ENCODE measurements around the gene SETD5. TPM values are rescaled to one million over a fixed set of nuclear protein-coding genes. Genes with fewer than 3 reads are reported as not detected.

Gene SETD5
- total and polyA plus RNA-seq, 8 donors = 25.5 to 78.0 (median 40.7) TPM

GRCh38 chr3:9411302-9411701 is 13.9 kb downstream of the SETD5 start:
- FAIRE-seq (no peak), DNase-seq (no peak), ATAC-seq (no peak)
- TF ChIP-seq CTCF (IDR thresholded peaks at IDR 0.05) = no peak
- H3K9me3 ChIP-seq = no peaks in the 10 kb centered on the region
- intact Hi-C loops (cut with DNase I) = no loop called here
- H3K27ac ChIP-seq = no peak overlapping the region
- WGBS, 2 donors = 57 to 63% methylated on average over 1 of the region's 1 CpG
- H3K4me3 ChIP-seq = no peak overlapping the region
- peaks cover 20 to 49% (median 40%) of the 10 kb centered on the region in 3 donors for H3K4me1 ChIP-seq
- H3K36me3 ChIP-seq = no peaks in the 10 kb centered on the region
- no peaks in the 10 kb centered on the region for H3K27me3 ChIP-seq

- 42 to 46% methylated on average over 1 of the region's 1 CpG for WGBS, 2 donors
- H3K27ac ChIP-seq = no peak overlapping the region
- peaks cover 20 to 56% (median 44%) of the 10 kb centered on the region in 3 donors for H3K4me1 ChIP-seq
- H3K27me3 ChIP-seq = no peaks in the 10 kb centered on the region
- no peak for FAIRE-seq
- no peak overlapping the region for H3K4me3 ChIP-seq
- peak; percentile 36 to 66 (median 56) for ATAC-seq
- intact Hi-C loops (cut with DNase I) = no loop called here
- no peaks in the 10 kb centered on the region for H3K9me3 ChIP-seq
- no peak for TF ChIP-seq CTCF (IDR thresholded peaks at IDR 0.05)
- H3K36me3 ChIP-seq = no peaks in the 10 kb centered on the region
- DNase-seq = no peak
Observed at GRCh38 chr3:9412293-9412692, 14.9 kb downstream of the SETD5 start.

- Histone ChIP-seq H3K27ac (no peak overlapping the region), H3K4me3 (no peak overlapping the region), H3K9me3 (no peaks in the 10 kb centered on the region), H3K4me1 (peaks cover 20 to 41% (median 36%) of the 10 kb centered on the region in 3 donors), H3K36me3 (no peaks in the 10 kb centered on the region), H3K27me3 (no peaks in the 10 kb centered on the region)
- no peak for FAIRE-seq
- ATAC-seq = no peak
- intact Hi-C loops (cut with DNase I) = no loop called here
- DNase-seq = no peak
- TF ChIP-seq CTCF (IDR thresholded peaks at IDR 0.05) = no peak
Observed at GRCh38 chr3:9414826-9415225, 17.4 kb downstream of the SETD5 start.

- Histone ChIP-seq H3K36me3 (no peaks in the 10 kb centered on the region), H3K4me3 (no peak overlapping the region), H3K9me3 (no peaks in the 10 kb centered on the region), H3K27me3 (no peaks in the 10 kb centered on the region), H3K4me1 (peaks cover 19 to 41% (median 40%) of the 10 kb centered on the region in 3 donors), H3K27ac (no peak overlapping the region)
- no peak for FAIRE-seq
- TF ChIP-seq CTCF (IDR thresholded peaks at IDR 0.05) = no peak
- no peak for ATAC-seq
- WGBS, 2 donors = 85 to 88% methylated on average over 6 of the region's 6 CpGs
- no peak for DNase-seq
- intact Hi-C loops (cut with DNase I) = no loop called here
Observed at GRCh38 chr3:9415485-9416138, 18.2 kb downstream of the SETD5 start.

GRCh38 chr3:9416139-9416780 is 18.8 kb downstream of the SETD5 start:
- ATAC-seq (no peak), DNase-seq (no peak), FAIRE-seq (no peak)
- H3K9me3 ChIP-seq = no peaks in the 10 kb centered on the region
- WGBS, 2 donors = 44 to 51% methylated on average over 3 of the region's 3 CpGs
- H3K36me3 ChIP-seq = no peaks in the 10 kb centered on the region
- intact Hi-C loops (cut with DNase I) = no loop called here
- TF ChIP-seq CTCF (IDR thresholded peaks at IDR 0.05) = no peak
- peaks cover 14 to 40% (median 39%) of the 10 kb centered on the region in 3 donors for H3K4me1 ChIP-seq
- H3K27ac ChIP-seq = no peak overlapping the region
- no peaks in the 10 kb centered on the region for H3K27me3 ChIP-seq
- H3K4me3 ChIP-seq = no peak overlapping the region

Data from pancreas (tissue), 10 donors.